Measurements from ENCODE around the gene CALML3. TPM values are rescaled to one million over a fixed set of nuclear protein-coding genes. Genes with fewer than 3 reads are reported as not detected.

The CALML3 gene
- total RNA-seq, 1 experiment from 2014 or later: not detected

- H4K8ac ChIP-seq (replicated peaks; ENCODE audit: insufficient read length, low read depth, low read length): no peak overlapping the region
- Mint-ChIP-seq H3K4me3 (no peak overlapping the region), H3K36me3 (ENCODE audit: insufficient read depth in 1 of 3, low read depth in 3 of 3) (no peaks in the 10 kb centered on the region; a peak in 1 of 7 replicates), H3K9me3 (0 out of 5 replicates have a peak, but pooled peaks cover 0 to 2% of the 10 kb centered on the region in 2 experiments), H3K27me3 (ENCODE audit: low read depth) (peaks cover 5% of the 10 kb centered on the region; the same call in 1 of the 2 replicates), H3K4me1 (peaks cover 9 to 24% of the 10 kb centered on the region in 2 experiments), H3K27ac (0 out of 7 replicates have a peak overlapping the region, but pooled peaks of 1 of the 3 experiments have one; percentile 15)
- TF ChIP-seq CTCF (conservative IDR thresholded peaks at IDR 0.05): no peak
- no peaks in the 10 kb centered on the region for H3K4me1 ChIP-seq (ENCODE audit: insufficient read depth, low read length)
- H2AK5ac ChIP-seq (ENCODE audit: insufficient read length, low read length): no peak overlapping the region
- no peak overlapping the region for H3K9ac ChIP-seq (ENCODE audit: extremely low read depth, insufficient read length, low read length)
- no peak for DNase-seq
- no peak overlapping the region for H3K27ac ChIP-seq (ENCODE audit: insufficient read length, low read depth, low read length)
- no peaks in the 10 kb centered on the region for H3K79me2 ChIP-seq (ENCODE audit: insufficient read depth, low read length)
- no peaks in the 10 kb centered on the region for H3K27me3 ChIP-seq (ENCODE audit: insufficient read depth, low read length)
- H2BK120ac ChIP-seq (ENCODE audit: low read depth, low read length, poor library complexity, severe bottlenecking): no peak overlapping the region
- no peak overlapping the region for H3K18ac ChIP-seq (ENCODE audit: insufficient read length, low read depth, low read length)
- H3K14ac ChIP-seq (ENCODE audit: insufficient read depth, low read length): no peak overlapping the region
- no peaks in the 10 kb centered on the region for H3K23me2 ChIP-seq (ENCODE audit: insufficient read length, low read depth, low read length, poor library complexity, severe bottlenecking)
- H3K4me2 ChIP-seq (ENCODE audit: insufficient read depth, insufficient read length, low read length): no peak overlapping the region
- H4K91ac ChIP-seq (ENCODE audit: insufficient read length, low read depth, low read length): no peak overlapping the region
- no peaks in the 10 kb centered on the region for H3K79me1 ChIP-seq (ENCODE audit: insufficient read depth, low read depth, low read length, poor library complexity, severe bottlenecking)
- no peaks in the 10 kb centered on the region for H4K20me1 ChIP-seq (ENCODE audit: control insufficient read depth, insufficient read depth, insufficient read length)
- no peak overlapping the region for H3K56ac ChIP-seq (ENCODE audit: insufficient read length, low read depth, low read length)
- no peak overlapping the region for H2BK5ac ChIP-seq (ENCODE audit: insufficient read length, low read length)
- no peaks in the 10 kb centered on the region for H3K9me3 ChIP-seq (ENCODE audit: control insufficient read depth, low read depth, low read length)
- no peak overlapping the region for H3K4ac ChIP-seq (ENCODE audit: low read depth, low read length)
- no peak overlapping the region for H3T11ph ChIP-seq (ENCODE audit: low read length)
- no peak overlapping the region for H2BK20ac ChIP-seq (ENCODE audit: low read depth, low read length, poor library complexity, severe bottlenecking)
- H4K5ac ChIP-seq (ENCODE audit: insufficient read length, low read depth, low read length): no peak overlapping the region
- H2BK12ac ChIP-seq (ENCODE audit: insufficient read length, low read depth, low read length): no peak overlapping the region
- no CpG with 5 or more reads among the region's 16 CpGs for WGBS (ENCODE audit: extremely low coverage, insufficient read length, low lambda C conversion rate)
- H3K23ac ChIP-seq (ENCODE audit: insufficient read length, low read depth, low read length): no peak overlapping the region
- no peak overlapping the region for H2BK15ac ChIP-seq (ENCODE audit: low read depth, low read length)
- H2AFZ ChIP-seq (ENCODE audit: low read length): no peak overlapping the region
Measured at GRCh38 chr10:5530846-5531557, 6.2 kb downstream of the CALML3 start.

Data from H9 (cell line).